K562 (cell line): ENCODE data around the gene TMEM203. TPM values are rescaled to one million over a fixed set of nuclear protein-coding genes. Genes with fewer than 3 reads are reported as not detected.
A peak's percentile ranks its signal among the peaks of the same experiment; 100 is the strongest.

ENCODE experiments used
- BMI1 ChIP-seq: fragments of 150-350 bp; IDR thresholded peaks from 2 replicates; pipeline ENCODE4 v1.6.1; 2014; ENCODE audit warnings: low read length
- C11orf30 ChIP-seq: fragments of 450-650 bp; IDR thresholded peaks from 2 replicates; pipeline ENCODE4 v1.6.1; 2016; ENCODE audit warnings: low read depth, mild to moderate bottlenecking
- HNRNPUL1 ChIP-seq: fragments of 200-400 bp; formaldehyde crosslinking; IDR thresholded peaks from 2 replicates; pipeline ENCODE4 v1.6.1; 2017; ENCODE audit warnings: low read length
- IRF2 ChIP-seq: sonication (generic); formaldehyde crosslinking; IDR thresholded peaks from 2 replicates; pipeline ENCODE4 v1.8.1; 2022; ENCODE audit warnings: mild to moderate bottlenecking, missing genetic modification reagents
- MGA ChIP-seq: fragments of 450-650 bp; IDR thresholded peaks from 2 replicates; pipeline ENCODE4 v1.6.1; 2016; ENCODE audit warnings: mild to moderate bottlenecking, moderate library complexity
- TEAD1 ChIP-seq, 2 experiments: fragments of 450-650 bp in 1 of 2; sonication (generic) in 1 of 2; formaldehyde crosslinking; IDR thresholded peaks; 2 replicates each; pipeline versions ENCODE4 v1.4.0 to v1.8.0; 2020 to 2022; ENCODE audit warnings: mild to moderate bottlenecking in 2 of 2, missing genetic modification reagents in 1 of 2
- ZNF134 ChIP-seq: fragments of 250-450 bp; sonication (Bioruptor Pico); conservative IDR thresholded peaks from 2 replicates; pipeline ENCODE4 v1.4.0; 2020
- ZNF175 ChIP-seq: fragments of 200-800 bp; sonication (Bioruptor generic); IDR thresholded peaks from 2 replicates; pipeline ENCODE4 v1.6.1; 2016; ENCODE audit warnings: low read depth, mild to moderate bottlenecking, missing genetic modification characterization, missing compliant biosample characterization
- ZNF41 ChIP-seq: fragments of 250-450 bp; sonication (Bioruptor Pico); conservative IDR thresholded peaks from 2 replicates; pipeline ENCODE4 v1.4.0; 2020; ENCODE audit warnings: mild to moderate bottlenecking
- ZNF699 ChIP-seq: fragments of 250-450 bp; sonication (Bioruptor Pico); IDR thresholded peaks from 2 replicates; pipeline ENCODE4 v1.8.0; 2021; ENCODE audit warnings: mild to moderate bottlenecking, moderate library complexity; ENCODE audit not compliant: insufficient replicate concordance
- polyA plus RNA-seq, 8 experiments: library from polyadenylated mRNA; depleted of rRNA in 4 of 8; stranded (reverse) in 5 of 8; unstranded in 3 of 8; fragments of >200 nt; fragmentation: Nextera tagmentation in 2 of 8; fragmentation: Illumina TruSeq in 1 of 8; extraction: Ambion mirVana in 2 of 8; extraction: Trizol in 1 of 8; gene quantifications; 2 replicates each; pipeline versions ENCODE4 v1.2.1 to v1.2.3, GENCODE V29; 2011 to 2014; ENCODE audit warnings: inconsistent platforms in 1 of 8, missing spikeins in 1 of 8
- total RNA-seq, 7 experiments: library from RNA; depleted of rRNA in 6 of 7; stranded (reverse); fragments of >200 nt in 6 of 7; fragmentation: Illumina TruSeq in 2 of 7; extraction: Trizol in 2 of 7; gene quantifications; 2 replicates each; pipeline versions ENCODE4 v1.2.1 to v1.2.3, GENCODE V29; 2011 to 2021; ENCODE audit warnings: low replicate concordance in 1 of 7
- TF ChIP-seq, protein P1 (sequence below), 2 experiments: fragments of 450-650 bp in 1 of 2; sonication (generic) in 1 of 2; formaldehyde crosslinking; conservative IDR thresholded peaks; 2 replicates each; pipeline versions ENCODE4 v1.4.0 to v1.8.1; 2020 to 2022; ENCODE audit warnings: mild to moderate bottlenecking in 1 of 2, missing genetic modification reagents in 1 of 2
- TF ChIP-seq, protein P2 (sequence below): sonication (generic); formaldehyde crosslinking; IDR thresholded peaks from 2 replicates; pipeline ENCODE4 v1.9.0; 2022; ENCODE audit warnings: mild to moderate bottlenecking, missing genetic modification reagents

Gene TMEM203
- total and polyA plus RNA-seq, 9 of the 15 experiments (the other 6 are each of a cell fraction or from before 2014, with no cell fraction given) = 8.8 to 59.5 (median 37.6) TPM

- TF ChIP-seq MGA (no peak), HNRNPUL1 (no peak; the same call in 1 of the 2 replicates), IRF2 (CRISPR knock-in tag) (no peak), ZNF41 (CRISPR knock-in tag) (0 out of 2 replicates have a peak, but pooled peaks have one; percentile 14), ZNF699 (no peak), C11orf30 (no peak), BMI1 (no peak), TEAD1 (CRISPR knock-in tag; IDR thresholded peaks at IDR 0.05) (peak; percentile 66 to 80; a peak in 2 of 4 replicates), ZNF175 (CRISPR knock-in tag) (no peak), ZNF134 (CRISPR knock-in tag) (0 out of 2 replicates have a peak, but pooled peaks have one; percentile 22)
- TF ChIP-seq, protein P1, sequence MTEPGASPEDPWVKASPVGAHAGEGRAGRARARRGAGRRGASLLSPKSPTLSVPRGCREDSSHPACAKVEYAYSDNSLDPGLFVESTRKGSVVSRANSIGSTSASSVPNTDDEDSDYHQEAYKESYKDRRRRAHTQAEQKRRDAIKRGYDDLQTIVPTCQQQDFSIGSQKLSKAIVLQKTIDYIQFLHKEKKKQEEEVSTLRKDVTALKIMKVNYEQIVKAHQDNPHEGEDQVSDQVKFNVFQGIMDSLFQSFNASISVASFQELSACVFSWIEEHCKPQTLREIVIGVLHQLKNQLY (CRISPR knock-in tag; conservative IDR thresholded peaks at IDR 0.05) = 0 out of 4 replicates have a peak, but pooled peaks of 1 of the 2 experiments have one; percentile 72
- TF ChIP-seq, protein P2, sequence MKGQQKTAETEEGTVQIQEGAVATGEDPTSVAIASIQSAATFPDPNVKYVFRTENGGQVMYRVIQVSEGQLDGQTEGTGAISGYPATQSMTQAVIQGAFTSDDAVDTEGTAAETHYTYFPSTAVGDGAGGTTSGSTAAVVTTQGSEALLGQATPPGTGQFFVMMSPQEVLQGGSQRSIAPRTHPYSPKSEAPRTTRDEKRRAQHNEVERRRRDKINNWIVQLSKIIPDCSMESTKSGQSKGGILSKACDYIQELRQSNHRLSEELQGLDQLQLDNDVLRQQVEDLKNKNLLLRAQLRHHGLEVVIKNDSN (CRISPR knock-in tag) = peak; percentile 74
Measured at GRCh38 chr9:137243626-137244485, 38.4 kb upstream of the TMEM203 start (continued).
